K562 (cell line): ENCODE results near the gene PNMA8B. TPM values are rescaled to one million over a fixed set of nuclear protein-coding genes. Genes with fewer than 3 reads are reported as not detected.

Experiments used
- ARID2 ChIP-seq: fragments of 450-650 bp; IDR thresholded peaks from 2 replicates; pipeline ENCODE4 v1.6.1; 2017; ENCODE audit warnings: antibody characterized with exemption, mild to moderate bottlenecking
- ATF7 ChIP-seq: fragments of 450-650 bp; IDR thresholded peaks from 2 replicates; pipeline ENCODE4 v1.7.1; 2014; ENCODE audit warnings: mild to moderate bottlenecking, moderate library complexity
- BCOR ChIP-seq: fragments of 450-650 bp; IDR thresholded peaks from 2 replicates; pipeline ENCODE4 v1.6.1; 2016
- CBX3 ChIP-seq, 2 experiments: IDR thresholded peaks; 1 replicate in 1 of 2; 2 replicates in 1 of 2; pipeline ENCODE4 v1.6.1; 2012; ENCODE audit warnings: inconsistent platforms in 2 of 2, low read length in 2 of 2, borderline replicate concordance in 1 of 2, control low read depth in 1 of 2
- CREB1 ChIP-seq, 2 experiments: sonication (generic) in 1 of 2; formaldehyde crosslinking in 1 of 2; IDR thresholded peaks; 2 replicates each; pipeline versions ENCODE4 v1.6.1 to v1.8.0; 2012 to 2022; ENCODE audit warnings: inconsistent platforms in 1 of 2, mild to moderate bottlenecking in 1 of 2, missing genetic modification reagents in 1 of 2, moderate library complexity in 1 of 2
- CTCFL ChIP-seq: IDR thresholded peaks from 2 replicates; pipeline ENCODE4 v1.6.1; 2011; ENCODE audit warnings: borderline replicate concordance, low read depth, mild to moderate bottlenecking, moderate library complexity, low read length; ENCODE audit not compliant: insufficient read depth, poor library complexity, severe bottlenecking
- DPF2 ChIP-seq: fragments of 450-650 bp; IDR thresholded peaks from 2 replicates; pipeline ENCODE4 v1.6.1; 2016
- ELF2 ChIP-seq: fragments of 250-450 bp; sonication (Bioruptor Pico); IDR thresholded peaks from 2 replicates; pipeline ENCODE4 v1.5.0; 2021; ENCODE audit warnings: mild to moderate bottlenecking
- EP300 ChIP-seq: IDR thresholded peaks from 2 replicates; pipeline ENCODE4 v1.6.1; 2012; ENCODE audit warnings: low read length, improper control_type of control experiment
- FOXK2 ChIP-seq, 2 experiments: fragments of 450-650 bp; IDR thresholded peaks in 1 of 2; conservative IDR thresholded peaks in 1 of 2; 2 replicates each; pipeline ENCODE4 v1.6.1; 2016; ENCODE audit warnings: low read depth in 2 of 2, mild to moderate bottlenecking in 1 of 2
- FOXP1 ChIP-seq: sonication (generic); formaldehyde crosslinking; IDR thresholded peaks from 2 replicates; pipeline ENCODE4 v1.8.0; 2022; ENCODE audit warnings: mild to moderate bottlenecking, missing genetic modification reagents
- MNT ChIP-seq, 2 experiments: fragments of 450-650 bp; conservative IDR thresholded peaks; 2 replicates each; pipeline ENCODE4 v1.6.1; 2017; ENCODE audit warnings: mild to moderate bottlenecking in 2 of 2, moderate library complexity in 2 of 2
- SMARCC2 ChIP-seq: fragments of 450-650 bp; IDR thresholded peaks from 2 replicates; pipeline ENCODE4 v1.6.1; 2017; ENCODE audit warnings: antibody characterized with exemption, moderate library complexity, mild to moderate bottlenecking, low read depth
- TAF9B ChIP-seq: fragments of 450-650 bp; IDR thresholded peaks from 2 replicates; pipeline ENCODE4 v1.6.1; 2018; ENCODE audit warnings: mild to moderate bottlenecking; ENCODE audit not compliant: partially characterized antibody
- WHSC1 ChIP-seq: IDR thresholded peaks from one replicate; pipeline ENCODE4 v1.6.1; 2012; ENCODE audit warnings: low read length, control low read depth, inconsistent platforms
- ZNF398 ChIP-seq: fragments of 250-450 bp; sonication (Bioruptor Pico); IDR thresholded peaks from 2 replicates; pipeline ENCODE4 v1.8.0; 2021; ENCODE audit warnings: moderate library complexity, mild to moderate bottlenecking, inconsistent platforms
- polyA plus RNA-seq, 8 experiments: library from polyadenylated mRNA; depleted of rRNA in 4 of 8; stranded (reverse) in 5 of 8; unstranded in 3 of 8; fragments of >200 nt; fragmentation: Nextera tagmentation in 2 of 8; fragmentation: Illumina TruSeq in 1 of 8; extraction: Ambion mirVana in 2 of 8; extraction: Trizol in 1 of 8; gene quantifications; 2 replicates each; pipeline versions ENCODE4 v1.2.1 to v1.2.3, GENCODE V29; 2011 to 2014; ENCODE audit warnings: inconsistent platforms in 1 of 8, missing spikeins in 1 of 8
- total RNA-seq, 7 experiments: library from RNA; depleted of rRNA in 6 of 7; stranded (reverse); fragments of >200 nt in 6 of 7; fragmentation: Illumina TruSeq in 2 of 7; extraction: Trizol in 2 of 7; gene quantifications; 2 replicates each; pipeline versions ENCODE4 v1.2.1 to v1.2.3, GENCODE V29; 2011 to 2021; ENCODE audit warnings: low replicate concordance in 1 of 7
- TF ChIP-seq, protein P1 (sequence below): fragments of 450-650 bp; formaldehyde crosslinking; IDR thresholded peaks from 2 replicates; pipeline ENCODE4 v1.4.0; 2020; ENCODE audit warnings: mild to moderate bottlenecking, moderate library complexity
- TF ChIP-seq, protein P2 (sequence below): sonication (generic); formaldehyde crosslinking; IDR thresholded peaks from 2 replicates; pipeline ENCODE4 v1.9.0; 2022; ENCODE audit warnings: mild to moderate bottlenecking, missing genetic modification reagents

The PNMA8B gene
- total and polyA plus RNA-seq, 9 of the 15 experiments (the other 6 are each of a cell fraction or from before 2014, with no cell fraction given), result not detected

- TF ChIP-seq ZNF398 (no peak), BCOR (peak; percentile 100), CTCFL (peak; percentile 67), ATF7 (no peak), FOXP1 (no peak), ARID2 (peak; percentile 63; the same call in 1 of the 2 replicates), SMARCC2 (no peak), MNT (conservative IDR thresholded peaks at IDR 0.05) (peak; percentile 45 to 62; a peak in 2 of 4 replicates), CBX3 (IDR thresholded peaks at IDR 0.05; ENCODE audit: borderline replicate concordance in 1 of 2, low read length in 2 of 2) (peak in 1 of 2 experiments; percentile 52; a peak in 1 of 3 replicates), WHSC1 (no peak), ELF2 (CRISPR knock-in tag) (no peak), TAF9B (no peak), DPF2 (no peak), CREB1 (IDR thresholded peaks at IDR 0.05) (no peak), CREB1 (CRISPR knock-in tag; IDR thresholded peaks at IDR 0.05) (0 out of 2 replicates have a peak, but pooled peaks have one; percentile 40), FOXK2 (conservative IDR thresholded peaks at IDR 0.05 in 1 of 2, IDR thresholded peaks at IDR 0.05 in 1 of 2; ENCODE audit: low read depth in 2 of 2) (0 out of 4 replicates have a peak, but pooled peaks of 1 of the 2 experiments have one; percentile 33), EP300 (no peak)
- TF ChIP-seq, protein P1, sequence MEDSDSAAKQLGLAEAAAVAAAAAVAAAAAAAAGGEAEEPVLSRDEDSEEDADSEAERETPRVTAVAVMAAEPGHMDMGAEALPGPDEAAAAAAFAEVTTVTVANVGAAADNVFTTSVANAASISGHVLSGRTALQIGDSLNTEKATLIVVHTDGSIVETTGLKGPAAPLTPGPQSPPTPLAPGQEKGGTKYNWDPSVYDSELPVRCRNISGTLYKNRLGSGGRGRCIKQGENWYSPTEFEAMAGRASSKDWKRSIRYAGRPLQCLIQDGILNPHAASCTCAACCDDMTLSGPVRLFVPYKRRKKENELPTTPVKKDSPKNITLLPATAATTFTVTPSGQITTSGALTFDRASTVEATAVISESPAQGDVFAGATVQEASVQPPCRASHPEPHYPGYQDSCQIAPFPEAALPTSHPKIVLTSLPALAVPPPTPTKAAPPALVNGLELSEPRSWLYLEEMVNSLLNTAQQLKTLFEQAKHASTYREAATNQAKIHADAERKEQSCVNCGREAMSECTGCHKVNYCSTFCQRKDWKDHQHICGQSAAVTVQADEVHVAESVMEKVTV (CRISPR knock-in tag), result peak; percentile 85
- TF ChIP-seq, protein P2, sequence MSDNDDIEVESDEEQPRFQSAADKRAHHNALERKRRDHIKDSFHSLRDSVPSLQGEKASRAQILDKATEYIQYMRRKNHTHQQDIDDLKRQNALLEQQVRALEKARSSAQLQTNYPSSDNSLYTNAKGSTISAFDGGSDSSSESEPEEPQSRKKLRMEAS (CRISPR knock-in tag), result peak; percentile 58; the same call in 1 of the 2 replicates
These were observed 18.0 kb upstream of the PNMA8B start (continued) for GRCh38 chr19:46513461-46514236.
